ENCODE data around the gene SERPINA6.
"Not testable (repeated sequence)": the region's sequence is repeated elsewhere in the genome, so short reads cannot be mapped to it uniquely, and the experiment has no call there.

The SERPINA6 gene

DNA sequence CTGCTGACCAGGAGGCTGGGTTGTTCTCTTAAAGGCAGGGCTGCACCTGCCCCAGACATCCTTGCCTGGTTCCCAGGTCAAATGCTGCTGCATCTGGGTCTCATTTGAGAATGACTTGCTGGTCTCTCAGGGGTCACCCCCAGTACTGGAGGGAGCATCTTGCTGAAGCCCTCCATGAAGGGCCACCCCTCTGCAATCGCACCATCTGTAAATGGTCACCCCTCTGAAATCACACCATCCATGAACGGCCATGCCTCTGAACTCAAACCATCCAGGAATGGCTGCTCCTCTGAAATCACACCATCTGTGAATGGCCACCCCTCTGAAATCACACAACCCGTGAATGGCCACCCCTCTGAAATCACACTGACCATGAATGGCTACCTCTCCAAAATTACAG lies 7.3 kb upstream of the SERPINA6 start:
- DNase-seq (ENCODE audit: low read depth in 2 of 2, low spot score in 1 of 2): no peak

DNA sequence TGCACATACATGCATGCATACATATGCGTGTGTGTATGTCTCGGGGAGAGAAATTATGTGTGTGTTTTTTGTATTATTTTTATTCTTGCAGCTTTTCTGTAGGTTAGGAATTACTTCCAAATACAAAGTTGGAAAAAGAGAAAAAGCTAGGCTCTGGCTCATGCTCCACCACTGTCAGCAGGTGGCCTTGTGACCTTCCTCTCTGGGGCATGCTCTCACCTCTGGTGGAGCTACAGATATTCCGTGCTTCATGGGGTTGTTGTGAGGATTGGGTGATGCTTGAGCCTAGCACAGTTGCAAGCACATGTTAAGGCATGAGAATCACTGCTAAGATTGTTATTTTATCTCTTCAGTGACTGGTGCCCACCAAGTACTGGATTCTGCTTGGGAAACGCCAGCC lies 6.7 kb upstream of the SERPINA6 start:
- DNase-seq (ENCODE audit: low read depth in 2 of 2, low spot score in 1 of 2): no peak

DNA sequence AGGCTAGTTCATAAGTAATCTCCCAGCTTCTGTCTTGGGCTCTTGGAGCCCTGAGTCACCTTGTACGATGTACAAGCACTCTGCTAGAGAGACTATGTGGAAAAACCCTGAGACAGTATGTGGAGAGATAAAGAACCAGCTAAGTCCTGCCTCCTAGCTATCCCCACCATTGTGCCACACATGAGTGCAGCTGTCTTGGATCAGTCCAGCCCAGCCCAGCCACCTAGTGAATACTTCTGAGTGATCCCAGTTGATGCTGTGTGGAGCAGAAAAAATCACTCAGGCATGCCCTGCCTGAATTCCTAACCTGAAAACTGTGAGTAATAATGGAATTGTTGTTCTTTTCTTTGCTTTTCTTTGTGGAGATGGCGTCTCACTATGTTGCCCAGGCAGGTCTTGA lies 5.1 kb upstream of the SERPINA6 start:
- no peak for DNase-seq (ENCODE audit: low read depth in 2 of 2, low spot score in 1 of 2)

DNA sequence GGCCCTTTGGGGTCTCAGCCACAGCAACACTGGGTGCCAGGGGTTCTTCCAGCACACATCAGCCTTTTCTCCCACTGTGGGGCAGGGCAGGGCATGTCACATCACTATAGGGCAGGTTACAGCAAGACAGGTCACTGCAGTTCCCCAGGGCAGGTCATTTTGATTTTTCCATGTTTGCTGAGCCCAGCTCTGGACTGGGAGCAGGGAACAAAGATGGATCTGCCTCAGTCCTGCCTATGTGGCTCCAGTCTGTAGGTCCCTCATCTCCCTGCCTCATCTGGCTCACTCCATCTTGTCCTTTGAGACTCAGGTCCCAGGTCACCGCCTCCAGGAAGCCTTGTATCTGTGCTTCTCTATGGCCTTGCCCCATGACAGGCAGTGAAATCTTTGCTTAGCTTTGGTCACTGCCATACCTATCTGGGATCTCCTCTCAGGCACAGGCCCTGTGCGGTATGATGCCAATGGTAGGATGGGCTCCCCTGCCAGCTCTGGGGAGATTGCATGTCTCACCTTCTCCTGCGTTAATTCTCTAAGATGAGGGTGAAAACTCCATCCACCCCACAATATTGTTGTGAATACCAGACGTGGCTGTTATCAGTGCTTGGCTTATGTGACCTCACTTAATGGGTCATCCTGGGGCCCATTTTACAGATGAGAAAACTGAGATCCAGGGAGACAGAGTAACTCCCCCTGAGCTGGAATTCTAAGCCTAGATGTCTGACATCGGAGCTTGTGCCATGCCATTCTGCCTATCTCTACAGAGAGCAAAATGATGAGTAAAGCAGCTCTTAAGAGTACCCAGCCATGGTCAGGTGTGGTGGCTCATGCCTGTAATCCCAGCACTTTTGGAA lies 1.5 kb downstream of the SERPINA6 start:
- no peak for DNase-seq (ENCODE audit: low read depth in 2 of 2, low spot score in 1 of 2)

DNA sequence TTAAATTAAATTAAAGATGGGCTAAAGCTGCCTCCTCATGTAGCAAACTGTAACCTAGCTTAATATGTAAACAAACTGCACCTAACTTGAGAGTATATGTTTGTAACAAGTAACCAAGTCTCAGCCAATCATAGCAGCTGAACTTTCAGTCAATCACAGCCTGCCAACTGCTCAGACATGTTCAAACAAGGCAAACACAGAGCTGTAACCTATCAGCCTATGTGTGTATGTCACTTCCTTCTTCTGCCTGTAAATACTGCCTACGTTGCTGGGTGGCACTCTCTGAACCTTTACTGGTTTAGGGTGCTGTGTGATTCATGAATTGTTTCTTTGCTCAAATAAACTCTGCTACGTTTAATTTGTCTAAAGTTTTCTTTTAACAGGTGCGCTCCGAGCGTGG lies 2.9 kb downstream of the SERPINA6 start:
- DNase-seq (ENCODE audit: low read depth in 2 of 2, low spot score in 1 of 2): no peak

DNA sequence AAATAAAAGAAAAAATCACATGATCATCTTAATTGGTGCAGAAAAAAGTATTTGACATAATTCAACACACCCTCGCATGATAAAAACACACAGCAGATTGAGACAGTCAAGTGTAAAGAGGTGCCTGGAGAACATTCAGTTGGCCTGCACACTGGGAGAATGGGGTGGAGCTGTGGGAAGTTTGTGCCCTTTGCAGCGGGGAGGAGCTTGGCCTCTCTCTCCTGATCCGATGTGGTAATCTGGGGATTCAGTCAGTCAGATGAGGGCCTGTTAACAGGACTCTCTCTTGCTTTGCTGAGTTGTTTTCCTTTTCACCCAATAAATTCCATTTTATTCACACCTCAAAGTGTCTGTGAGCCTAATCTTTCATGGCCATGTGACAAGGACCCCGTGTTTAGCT lies 5.9 kb downstream of the SERPINA6 start:
- no peak for DNase-seq (ENCODE audit: low read depth in 2 of 2, low spot score in 1 of 2)

DNA sequence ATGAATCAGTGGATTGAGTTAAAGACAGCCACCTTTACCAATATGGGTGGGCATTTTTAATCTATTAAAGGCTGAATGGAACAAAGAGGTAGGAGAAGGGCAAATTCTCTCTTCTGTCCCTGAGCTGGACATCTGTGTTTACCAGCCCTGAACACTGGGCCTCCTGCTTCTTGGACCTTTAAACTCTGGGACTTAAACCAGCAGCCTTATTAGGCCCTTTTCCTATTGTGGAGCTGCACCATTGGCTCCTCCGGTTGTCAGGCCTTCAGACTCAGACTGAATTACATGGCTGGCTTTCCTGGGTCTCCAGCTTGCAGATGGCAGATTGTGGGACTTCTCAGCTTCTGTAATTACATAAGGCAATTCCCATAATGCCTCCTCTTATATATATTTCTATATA lies 6.4 kb downstream of the SERPINA6 start:
- DNase-seq (ENCODE audit: low read depth in 2 of 2, low spot score in 1 of 2): no peak

DNA sequence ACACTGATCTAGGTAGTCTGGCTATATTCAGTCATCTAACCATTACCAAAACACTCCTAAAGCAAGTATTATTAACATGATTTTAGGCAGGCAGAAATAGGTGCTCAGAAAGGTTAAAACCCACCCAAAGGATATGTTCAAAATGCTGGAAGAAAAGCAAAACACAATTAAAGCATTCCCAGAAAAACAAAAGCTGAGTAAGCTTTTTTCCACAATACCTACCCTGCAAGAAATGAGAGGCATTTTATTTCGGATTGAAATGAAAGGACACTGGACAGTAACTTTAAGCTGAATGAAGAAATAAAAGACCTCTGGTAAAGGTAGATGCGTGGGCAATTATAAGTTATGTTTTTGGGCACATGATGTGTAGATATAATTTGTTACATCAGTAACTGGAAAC lies 8.2 kb downstream of the SERPINA6 start:
- DNase-seq (ENCODE audit: low read depth in 2 of 2, low spot score in 1 of 2): no peak

DNA sequence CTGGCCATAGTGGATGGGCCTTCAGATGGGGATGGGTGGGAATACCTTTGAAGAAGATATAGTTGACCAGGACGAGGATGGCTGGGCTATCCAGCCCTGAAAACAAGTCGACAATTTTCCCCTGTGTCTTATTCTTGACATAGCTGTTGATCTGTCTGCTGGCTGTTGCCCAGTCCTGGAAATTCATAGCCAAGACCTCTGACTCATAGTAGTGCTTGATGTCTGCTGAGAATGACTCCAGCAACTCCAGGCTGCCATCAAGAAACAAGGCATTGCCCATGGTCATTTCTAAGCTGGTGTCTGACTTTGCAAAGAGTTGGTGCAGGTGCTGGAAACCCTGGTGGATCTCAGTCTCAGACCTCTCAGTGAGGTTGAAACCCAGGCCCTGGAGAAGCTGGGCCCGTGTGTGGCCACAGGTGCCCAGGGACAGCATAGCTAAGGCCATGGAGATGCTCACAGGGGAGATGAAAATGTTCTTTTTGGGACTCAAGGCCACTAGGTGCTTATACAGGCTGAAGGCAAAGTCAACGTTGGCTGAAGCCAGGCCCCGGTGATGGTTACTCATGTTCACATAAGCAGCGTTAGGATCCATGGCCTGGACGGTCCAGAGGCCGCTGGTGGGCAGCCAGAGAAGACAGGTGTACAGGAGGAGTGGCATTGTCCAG lies 9.0 kb downstream of the SERPINA6 start:
- no peak for DNase-seq (ENCODE audit: low read depth in 2 of 2, low spot score in 1 of 2)

DNA sequence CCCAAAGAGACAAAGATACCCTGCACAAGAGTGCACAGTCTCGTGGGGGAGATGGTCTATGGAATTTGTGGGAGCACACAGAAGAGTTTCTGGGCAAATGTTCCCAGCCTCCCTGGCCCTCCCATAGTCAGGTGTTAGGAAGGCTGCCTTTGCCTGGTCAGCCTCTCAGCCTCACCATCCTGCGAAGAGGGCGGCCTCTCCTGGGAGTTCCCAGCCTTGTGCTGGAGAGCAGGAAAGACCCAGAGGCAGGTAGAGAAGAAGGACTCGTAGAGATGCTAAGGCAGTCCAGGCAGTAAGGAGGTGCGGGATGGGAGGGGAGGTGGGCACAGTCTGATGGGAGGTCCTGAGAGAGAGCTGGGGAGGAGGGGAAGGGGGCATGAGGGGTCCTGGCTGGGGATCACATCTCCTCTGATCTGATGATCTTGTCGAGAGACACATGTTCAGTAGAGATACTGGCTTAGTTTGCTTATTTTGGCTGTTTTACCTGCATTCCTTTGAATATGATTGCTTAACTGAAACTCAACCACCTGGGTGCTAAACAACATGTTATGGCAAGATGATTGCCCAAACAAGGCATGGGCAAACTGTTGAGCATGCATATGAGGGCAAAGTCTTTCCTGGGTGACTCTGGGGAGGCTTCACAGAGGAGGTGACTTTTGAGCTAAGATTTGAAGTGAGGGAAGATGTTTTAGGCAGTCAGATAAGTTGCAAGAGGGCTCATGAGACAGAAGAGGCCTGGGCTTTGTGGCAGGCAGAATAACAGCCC lies 10.5 kb downstream of the SERPINA6 start:
- DNase-seq (ENCODE audit: low read depth in 2 of 2, low spot score in 1 of 2): no peak

DNA sequence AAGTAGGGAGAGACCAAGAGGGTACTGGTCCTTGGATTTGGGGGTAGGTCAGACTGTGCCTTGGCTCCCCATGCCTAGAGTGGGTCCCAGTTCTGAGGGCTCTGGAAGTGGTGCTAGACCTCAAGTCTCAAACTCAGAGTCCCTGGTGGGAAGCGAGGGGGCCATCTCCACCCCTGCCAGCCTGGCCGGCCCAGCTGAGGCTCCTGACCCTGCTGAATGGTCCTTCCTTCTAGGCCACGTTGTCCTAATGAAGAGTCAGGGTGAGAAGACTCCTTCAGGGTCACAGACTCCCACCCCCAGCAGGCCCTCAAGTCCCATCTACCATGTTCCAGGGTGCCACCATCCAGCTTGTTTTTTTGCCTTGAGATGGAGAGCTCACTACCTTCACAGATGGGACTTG lies 12.9 kb downstream of the SERPINA6 start:
- no peak for DNase-seq (ENCODE audit: low read depth in 2 of 2, low spot score in 1 of 2)

DNA sequence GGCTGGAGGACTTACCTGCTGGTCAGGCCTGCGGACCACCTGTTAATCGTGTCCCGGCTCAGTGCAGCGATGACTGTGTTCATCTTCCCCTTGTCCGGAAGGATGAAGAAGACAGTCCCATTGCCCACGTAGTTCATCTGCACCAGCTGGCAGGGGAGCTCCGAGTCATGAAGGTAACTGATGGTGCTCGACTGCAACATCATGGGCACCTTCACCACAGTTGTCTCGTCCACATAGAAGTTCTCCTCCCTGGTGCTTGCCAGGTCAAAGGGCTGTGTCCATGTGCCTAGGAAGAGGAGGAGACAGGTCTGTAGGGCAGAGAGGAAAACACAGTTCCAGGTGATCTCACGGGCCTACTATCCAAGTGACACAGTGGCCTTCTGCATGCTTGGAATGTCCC lies 13.4 kb downstream of the SERPINA6 start:
- DNase-seq (ENCODE audit: low read depth in 2 of 2, low spot score in 1 of 2): no peak

DNA sequence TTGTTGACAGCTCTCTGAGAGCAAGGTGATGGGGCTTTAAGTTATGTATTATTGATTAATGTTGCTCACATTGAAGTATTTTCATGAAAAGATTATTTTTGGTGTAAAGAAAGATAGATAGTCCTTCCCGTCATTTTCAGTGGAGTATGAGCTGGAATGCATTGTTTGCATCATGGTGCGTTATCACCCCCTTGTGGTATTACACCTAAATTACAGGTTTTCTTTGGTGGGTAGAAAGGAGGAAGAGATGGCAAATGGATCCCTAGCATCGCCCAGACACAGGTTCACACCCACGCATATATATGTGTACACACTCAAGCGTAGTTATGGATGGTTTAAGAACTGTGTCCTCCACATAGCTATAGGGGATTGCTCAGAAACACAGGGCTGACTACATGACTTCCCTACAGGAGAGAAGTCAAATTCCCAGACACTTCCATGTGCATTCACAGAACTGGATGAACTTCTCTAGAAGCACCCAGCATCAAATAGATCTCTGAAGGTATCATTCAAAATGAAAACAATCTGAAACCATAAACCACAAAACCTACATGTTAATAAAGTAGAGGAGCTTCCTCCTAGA lies 15.6 kb downstream of the SERPINA6 start:
- DNase-seq (ENCODE audit: low read depth in 2 of 2, low spot score in 1 of 2): no peak

DNA sequence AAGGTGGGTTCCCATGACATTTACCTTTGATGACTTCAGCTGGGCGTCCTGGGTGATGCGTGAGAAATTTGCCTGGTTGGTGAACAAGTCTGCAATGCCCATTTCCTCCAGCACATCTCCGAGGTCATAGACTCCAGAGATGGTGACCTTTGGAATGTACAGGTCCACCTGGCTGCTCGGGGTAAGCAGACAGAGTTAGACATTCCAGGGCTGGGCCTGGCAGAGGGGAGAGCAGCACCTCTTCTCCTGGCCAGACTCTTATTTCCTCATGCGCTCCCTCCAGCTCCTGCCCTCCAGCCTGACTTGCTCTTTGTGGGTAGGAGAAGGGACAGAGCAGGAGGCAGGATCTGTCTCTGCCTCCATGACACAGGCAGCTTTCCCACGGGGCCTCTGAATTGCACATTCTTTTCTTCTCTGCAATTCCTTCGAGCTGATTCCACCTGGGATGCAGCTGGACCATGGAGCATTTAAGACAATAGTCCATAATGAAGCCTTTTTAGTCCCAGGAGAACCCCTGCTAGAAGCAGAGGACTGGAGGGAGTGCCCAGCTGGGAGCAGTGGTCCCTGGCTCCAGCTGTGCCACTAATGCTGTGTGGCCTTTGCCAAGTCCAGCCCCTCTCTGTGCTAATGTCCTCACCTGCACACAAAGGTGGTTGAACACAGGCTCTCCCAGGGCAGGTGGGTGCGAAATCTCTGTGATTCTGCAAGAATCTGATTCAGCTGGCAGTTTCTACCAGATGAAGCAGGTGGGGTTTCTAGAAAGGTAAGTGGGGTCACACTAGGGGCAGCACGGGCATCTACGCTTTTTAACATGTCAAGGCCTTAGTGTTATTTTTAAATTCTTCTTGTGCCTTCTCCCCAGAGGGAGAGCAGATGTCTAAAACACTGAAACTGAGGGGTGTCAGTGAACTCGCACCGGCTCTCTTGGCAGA lies 16.8 kb downstream of the SERPINA6 start:
- no peak for DNase-seq (ENCODE audit: low read depth in 2 of 2, low spot score in 1 of 2)

DNA sequence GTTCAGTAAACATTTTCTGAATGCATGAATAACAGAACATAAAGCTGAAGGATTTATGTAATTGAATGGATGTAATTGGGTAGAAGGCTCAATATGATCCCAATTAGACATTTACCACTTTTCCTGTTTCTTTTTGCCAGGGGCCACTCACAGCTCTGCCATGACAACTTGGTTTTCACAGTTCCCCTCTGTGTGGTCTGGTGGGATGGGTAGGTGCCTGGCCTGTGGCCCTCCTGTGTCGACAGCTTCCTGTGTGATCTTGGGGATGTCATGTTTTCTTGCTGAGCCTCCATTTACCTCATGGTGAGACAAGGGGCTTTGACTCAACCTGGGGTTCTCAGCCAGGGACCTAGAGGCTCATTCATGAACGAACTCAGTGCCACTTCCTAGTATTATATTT lies 17.5 kb downstream of the SERPINA6 start:
- no peak for DNase-seq (ENCODE audit: low read depth in 2 of 2, low spot score in 1 of 2)

DNA sequence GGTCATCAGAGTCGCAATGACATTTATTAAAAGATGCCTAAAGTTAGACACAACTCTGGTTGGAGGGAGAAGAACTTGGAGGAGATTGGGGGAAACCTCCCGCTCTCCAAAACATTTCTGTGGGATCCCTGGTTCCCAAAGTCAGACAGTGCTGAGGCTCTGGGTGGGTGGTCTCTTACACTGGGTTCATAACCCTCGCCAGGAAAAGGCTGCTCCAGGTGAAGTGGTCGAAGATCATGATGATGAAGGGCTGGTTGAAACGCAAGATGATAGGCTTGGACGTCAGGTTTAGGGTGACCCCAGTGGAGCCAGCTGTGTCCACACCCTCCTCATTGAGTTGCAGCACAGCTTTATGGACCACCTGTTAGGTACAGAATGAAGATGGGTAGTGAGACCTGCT lies 18.9 kb downstream of the SERPINA6 start:
- no peak for DNase-seq (ENCODE audit: low read depth in 2 of 2, low spot score in 1 of 2)

DNA sequence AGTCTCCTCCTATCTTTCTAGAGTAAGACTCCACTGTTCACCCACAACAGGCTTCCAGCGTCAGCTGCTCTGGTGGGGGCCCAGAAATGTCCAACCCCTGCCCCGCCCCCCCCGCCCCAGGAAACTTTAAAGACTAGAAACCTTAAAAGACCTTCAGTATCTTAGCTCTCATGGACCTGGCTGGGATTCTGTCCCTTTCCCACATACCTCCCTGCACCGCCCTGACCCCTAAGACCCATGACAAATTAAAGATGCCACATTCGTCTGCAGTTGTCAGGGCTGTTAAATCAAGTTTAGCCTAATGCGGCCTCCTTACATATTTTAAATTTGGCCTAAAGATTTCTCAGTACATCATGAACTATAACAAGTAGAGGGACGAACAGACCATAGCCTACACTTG lies 20.0 kb downstream of the SERPINA6 start:
- no peak for DNase-seq (ENCODE audit: low read depth in 2 of 2, low spot score in 1 of 2)

DNA sequence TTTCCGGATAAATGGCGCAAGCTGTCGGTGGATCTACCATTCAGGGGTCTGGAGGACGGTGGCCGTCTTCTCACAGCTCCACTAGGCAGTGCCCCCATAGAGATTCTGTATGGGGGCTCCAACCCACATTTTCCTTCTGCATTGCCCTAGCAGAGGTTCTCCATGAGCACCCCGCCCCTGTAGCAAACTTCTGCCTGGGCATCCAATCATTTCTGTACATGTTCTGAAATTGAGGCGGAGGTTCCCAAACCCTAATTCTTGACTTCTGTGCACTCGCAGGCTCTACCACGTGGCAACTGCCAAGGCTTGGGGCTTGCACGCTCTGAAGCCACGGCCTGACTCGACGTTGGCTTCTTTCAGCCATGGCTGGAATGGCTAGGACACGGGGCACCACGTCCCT lies 25.0 kb downstream of the SERPINA6 start:
- DNase-seq (ENCODE audit: low read depth in 2 of 2, low spot score in 1 of 2): no peak

DNA sequence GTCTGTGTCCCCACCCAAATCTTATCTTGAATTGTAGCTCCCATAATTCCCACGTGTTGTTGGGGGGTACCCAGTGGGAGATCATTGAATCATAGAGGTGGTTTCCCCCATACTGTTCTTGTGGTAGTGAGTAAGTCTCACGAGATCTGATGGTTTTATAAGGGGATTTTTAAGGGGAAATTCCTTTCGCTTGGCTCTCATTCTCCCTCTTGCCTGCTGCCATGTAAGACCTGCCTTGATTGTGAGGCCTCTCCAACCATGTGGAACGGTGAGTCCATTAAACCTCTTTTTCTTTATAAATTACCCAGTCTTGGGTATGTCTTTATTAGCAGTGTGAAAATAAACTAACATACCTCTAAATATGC lies 27.0 kb downstream of the SERPINA6 start:
- not testable (repeated sequence) for DNase-seq (ENCODE audit: low read depth in 2 of 2, low spot score in 1 of 2)

DNA sequence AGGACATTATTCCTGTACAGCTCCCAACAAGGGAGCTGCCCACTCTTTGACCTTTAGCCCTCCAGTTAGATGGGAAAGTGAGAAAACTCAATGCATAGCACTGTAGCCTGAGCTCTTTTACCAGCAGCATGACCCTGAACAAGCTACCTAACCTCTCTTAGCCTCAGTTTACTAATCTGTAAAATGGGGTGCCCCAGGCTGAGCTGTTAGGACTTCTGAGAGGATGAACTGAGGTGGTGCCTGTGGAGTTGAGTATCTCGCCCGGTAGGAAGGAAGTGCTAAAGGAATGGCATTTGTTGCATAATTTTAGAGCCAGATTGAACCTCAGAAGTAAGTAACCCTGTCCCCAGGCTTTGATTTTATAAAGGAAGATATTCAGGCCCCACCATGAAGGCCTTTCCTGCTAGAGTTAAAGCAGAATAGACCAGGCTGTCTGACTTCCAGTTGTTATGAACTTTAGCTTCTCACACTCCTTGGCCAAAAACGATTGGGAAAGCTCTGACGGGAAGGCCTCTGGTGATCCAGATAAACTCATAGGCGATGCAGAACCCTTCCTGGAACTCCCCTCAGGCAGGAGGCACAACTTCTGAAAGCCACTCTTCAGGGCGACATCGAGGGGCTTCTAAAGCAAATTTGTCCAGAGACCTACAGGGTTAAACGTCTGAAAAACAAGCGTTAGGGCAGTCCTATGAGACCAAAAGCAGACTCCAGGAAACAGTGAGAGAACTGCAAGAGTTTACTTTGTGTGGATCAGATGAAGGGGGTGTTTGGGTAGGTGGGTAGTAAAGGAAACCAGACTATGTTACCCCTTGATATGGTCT lies 27.6 kb downstream of the SERPINA6 start:
- DNase-seq (ENCODE audit: low read depth in 2 of 2, low spot score in 1 of 2): no peak
